Left lobe of liver (tissue), 2 donors: ENCODE results near the gene IDS. TPM values are rescaled to one million over a fixed set of nuclear protein-coding genes. Genes with fewer than 3 reads are reported as not detected.
"Not testable (repeated sequence)": the region's sequence is repeated elsewhere in the genome, so short reads cannot be mapped to it uniquely, and the experiment has no call there.

ENCODE experiments used
- ATAC-seq: fragments of 200-7000 bp; cut with Tn5 transposase; one replicate; pipeline ENCODE4 v1.9.1; 2020; ENCODE audit warnings: mild to moderate bottlenecking, moderate library complexity
- DNase-seq: peaks from one replicate; pipeline ENCODE4 v3.0.0-alpha.2; 2020; ENCODE audit warnings: low spot score
- total RNA-seq: library from RNA; stranded (reverse); gene quantifications from one replicate; pipeline ENCODE4 v1.2.1, GENCODE V29; 2021
- donor health status: DM: no; HTN: no; CAD: no; lungs with moderate emphysema.
- donor health status: DM: no; HTN: yes; CAD: no.

Gene IDS, protein sequence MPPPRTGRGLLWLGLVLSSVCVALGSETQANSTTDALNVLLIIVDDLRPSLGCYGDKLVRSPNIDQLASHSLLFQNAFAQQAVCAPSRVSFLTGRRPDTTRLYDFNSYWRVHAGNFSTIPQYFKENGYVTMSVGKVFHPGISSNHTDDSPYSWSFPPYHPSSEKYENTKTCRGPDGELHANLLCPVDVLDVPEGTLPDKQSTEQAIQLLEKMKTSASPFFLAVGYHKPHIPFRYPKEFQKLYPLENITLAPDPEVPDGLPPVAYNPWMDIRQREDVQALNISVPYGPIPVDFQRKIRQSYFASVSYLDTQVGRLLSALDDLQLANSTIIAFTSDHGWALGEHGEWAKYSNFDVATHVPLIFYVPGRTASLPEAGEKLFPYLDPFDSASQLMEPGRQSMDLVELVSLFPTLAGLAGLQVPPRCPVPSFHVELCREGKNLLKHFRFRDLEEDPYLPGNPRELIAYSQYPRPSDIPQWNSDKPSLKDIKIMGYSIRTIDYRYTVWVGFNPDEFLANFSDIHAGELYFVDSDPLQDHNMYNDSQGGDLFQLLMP
- 16.3 TPM for total RNA-seq

DNA sequence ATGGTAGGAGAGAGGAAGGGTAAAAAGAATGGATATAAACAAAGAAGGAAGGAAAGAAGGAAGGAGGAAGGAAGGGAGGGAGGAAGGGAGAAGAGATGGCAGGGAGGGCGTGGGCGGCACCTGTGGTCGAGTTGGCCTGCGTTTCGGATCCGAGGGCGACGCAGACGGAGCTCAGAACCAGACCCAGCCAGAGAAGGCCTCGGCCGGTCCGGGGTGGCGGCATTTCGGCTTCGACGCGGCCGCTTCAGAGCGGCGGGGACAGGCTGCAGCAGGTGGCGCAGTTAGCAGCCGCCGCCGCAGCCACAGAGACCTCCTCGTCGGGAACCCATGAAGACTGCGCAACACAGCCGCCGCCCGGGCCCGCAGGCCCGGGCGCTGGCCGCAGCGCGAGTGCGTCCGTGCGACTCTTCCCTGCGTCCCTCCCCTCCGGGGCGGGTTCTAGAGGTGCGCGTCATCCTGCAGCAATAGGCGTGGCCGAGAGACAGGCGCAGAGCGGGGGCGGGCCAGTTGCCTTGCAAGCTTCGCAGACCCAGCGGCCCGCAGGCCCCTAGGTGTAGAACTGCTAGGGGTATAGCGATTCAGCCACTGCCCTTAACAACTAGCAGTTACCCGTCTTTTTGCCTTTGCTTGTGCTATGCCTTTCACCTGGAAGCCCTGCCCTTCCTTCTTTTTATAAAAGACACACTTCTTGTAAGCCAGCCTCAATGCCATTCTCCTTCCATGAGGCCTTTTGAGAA, at the start of gene IDS:
TSS of gene IDS (minus strand) at position 392 of the 737 bp plus-strand sequence. CDS start at position 223, 169 bp downstream.
- peak; percentile 86 for DNase-seq
- ATAC-seq = peak; percentile 99

DNA sequence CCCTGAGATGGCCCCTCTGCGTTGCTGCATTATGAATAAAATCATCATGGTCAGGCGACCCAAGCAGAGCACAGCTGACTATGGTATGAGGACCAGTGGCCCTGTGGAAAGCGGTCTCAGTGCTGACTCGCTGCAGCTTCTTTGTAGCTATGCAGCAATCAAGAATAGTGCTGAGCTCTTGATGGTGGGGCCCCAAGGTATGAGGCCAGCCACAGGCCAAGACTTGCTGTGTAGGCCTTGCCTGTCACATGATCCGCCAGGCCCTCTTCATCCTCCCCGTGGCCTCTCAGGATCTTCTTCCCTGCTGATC, 46.8 kb upstream of the IDS start:
- not testable (repeated sequence) for DNase-seq, ATAC-seq

DNA sequence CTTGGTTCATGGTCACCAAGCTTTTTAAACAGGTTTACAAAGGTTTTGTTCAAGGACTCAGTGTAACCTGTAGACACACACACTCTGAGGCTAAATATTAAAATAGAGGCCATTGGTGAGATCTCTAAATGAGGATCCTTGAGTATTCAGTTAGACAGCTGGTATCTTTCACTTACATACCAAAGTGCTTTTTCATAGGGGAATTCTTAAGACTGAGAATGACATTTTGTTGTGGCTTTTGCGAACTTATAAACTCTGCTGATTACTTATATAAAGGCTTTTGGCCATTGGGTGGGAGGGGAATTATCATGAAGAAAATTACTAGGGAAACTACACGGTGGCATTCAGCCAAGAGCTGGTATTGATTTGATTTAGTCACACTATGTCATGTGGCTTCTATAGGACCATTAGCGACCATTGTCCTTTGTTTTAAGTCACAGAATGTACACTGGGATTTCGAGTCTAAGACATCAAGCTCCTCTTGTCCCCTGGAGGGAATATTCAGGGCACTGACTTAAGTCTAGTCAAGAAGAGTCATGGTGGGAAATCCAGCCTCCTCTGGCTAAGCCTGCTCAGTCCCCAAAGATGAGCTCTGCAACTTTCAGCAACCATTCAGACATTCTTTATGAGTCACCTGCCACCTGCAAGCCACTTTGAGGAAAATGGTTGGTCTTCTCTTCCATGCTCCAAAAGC, 46.3 kb upstream of the IDS start:
- not testable (repeated sequence) for ATAC-seq, DNase-seq

DNA sequence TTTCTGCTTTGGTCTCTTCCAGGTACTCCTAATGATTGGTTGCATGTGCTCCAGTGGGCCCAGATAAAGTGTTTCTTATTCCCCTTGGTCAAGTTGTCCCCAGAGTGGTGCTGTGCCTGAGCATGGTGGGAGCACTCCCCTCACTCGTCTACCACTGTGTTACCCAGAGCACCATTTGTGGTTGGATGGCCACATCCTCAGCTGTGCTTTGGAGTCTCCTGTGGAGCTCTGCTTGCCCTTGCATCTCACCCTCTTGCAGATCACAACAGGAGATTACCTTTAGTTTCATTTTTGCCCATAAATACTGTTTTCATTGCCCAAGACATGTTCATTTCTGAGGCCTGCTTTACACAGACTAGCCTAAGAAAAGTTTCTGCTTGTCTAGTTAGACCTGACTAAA, 45.3 kb upstream of the IDS start:
- DNase-seq, ATAC-seq: not testable (repeated sequence)

DNA sequence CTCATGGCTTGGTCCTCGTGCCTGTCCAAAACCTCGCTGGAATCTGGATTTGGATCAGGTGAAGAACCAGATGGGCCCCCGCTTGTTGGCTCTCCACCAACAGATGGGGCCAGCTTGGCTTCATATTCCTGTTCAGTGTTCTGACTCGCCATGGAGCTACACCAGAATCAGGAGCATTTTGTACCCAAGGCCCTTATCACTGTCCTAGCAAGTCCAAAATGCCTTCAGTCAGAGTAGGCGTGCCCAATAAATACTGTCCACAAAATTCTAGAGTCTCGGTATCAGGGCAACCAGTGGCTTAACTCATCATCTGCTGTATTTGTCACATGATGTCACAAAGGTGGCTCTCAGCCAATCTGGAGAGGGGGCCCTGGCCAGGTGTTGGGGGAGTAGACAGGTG, 44.6 kb upstream of the IDS start, which contains the start of gene HSFX3:
TSS of gene HSFX3 (minus strand) at position 224 of the 400 bp plus-strand sequence. CDS start at position 152, 72 bp downstream.
- ATAC-seq, DNase-seq: not testable (repeated sequence)

DNA sequence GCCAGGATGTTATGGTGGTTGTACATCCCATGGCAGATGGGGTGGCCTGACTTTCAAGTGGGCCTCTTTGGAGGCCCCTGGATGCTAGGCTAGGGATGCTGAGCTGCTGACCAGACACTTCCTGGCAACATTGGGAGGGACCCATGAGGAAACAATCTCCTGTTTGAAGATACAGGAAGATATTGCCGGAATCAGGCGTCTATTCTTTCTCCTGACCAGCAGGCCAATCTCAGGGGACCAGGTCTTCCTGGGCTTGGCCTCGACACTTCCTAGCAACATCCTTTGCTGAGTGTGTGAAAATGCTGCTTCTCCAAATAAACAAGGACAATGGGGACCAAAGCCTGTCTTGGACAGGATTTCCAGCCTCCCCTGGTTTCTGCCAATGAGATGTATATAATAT, 42.7 kb upstream of the IDS start:
- not testable (repeated sequence) for ATAC-seq

DNA sequence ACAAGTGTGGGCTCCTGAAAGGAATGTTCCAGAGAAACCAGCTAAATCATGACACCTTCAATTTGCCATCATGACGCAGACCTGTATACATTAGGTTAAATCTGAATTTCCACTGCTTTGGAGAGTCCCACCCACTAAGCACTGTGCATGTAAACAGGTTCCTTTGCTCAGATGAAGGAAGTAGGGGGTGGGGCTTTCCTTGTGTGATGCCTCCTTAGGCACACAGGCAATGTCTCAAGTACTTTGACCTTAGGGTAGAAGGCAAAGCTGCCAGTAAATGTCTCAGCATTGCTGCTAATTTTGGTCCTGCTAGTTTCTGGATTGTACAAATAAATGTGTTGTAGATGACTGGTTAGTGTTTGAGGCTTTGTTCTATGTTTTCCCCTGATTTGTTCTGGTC, 41.9 kb upstream of the IDS start:
- not testable (repeated sequence) for ATAC-seq, DNase-seq

More for the DNA sequence above, 42.7 kb upstream of the IDS start:
- not testable (repeated sequence) for DNase-seq

DNA sequence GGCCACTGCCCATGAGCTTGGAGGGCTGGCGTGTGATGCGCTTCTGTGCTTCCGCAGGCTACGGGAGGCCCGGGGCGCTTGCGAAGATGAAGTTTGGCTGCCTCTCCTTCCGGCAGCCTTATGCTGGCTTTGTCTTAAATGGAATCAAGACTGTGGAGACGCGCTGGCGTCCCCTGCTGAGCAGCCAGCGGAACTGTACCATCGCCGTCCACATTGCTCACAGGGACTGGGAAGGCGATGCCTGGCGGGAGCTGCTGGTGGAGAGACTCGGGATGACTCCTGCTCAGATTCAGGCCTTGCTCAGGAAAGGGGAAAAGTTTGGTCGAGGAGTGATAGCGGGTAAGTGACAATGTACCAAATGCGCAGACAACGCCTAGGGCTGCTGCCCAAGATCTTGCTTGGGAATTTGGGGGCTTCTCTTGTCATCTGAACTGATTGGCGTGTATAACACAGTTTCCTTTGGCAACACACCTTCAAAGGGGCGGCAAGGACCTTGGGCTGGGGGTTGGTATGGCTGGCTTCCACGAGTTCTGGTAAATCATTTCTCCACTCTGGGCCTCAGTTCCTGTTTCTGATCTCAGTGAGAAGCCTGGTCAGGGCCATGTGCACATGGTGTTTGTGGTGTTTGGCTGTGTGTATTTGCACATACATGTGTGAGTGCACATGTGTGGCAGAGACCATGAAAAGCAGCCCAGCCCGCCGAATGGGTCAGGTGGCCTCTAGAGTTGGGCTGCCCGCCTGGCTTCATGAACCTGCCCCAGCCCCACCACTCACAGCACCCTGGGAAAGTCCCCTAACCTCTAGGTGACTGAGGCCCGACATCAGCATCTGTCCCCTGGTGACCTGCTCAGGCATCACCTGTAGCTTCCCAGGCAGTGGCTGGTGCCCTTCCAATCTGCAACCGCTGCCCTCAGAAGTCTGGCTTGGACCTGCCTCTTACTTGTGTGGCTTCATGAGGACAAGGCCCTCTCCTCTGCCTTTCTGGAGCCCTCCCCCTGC, 40.7 kb upstream of the IDS start:
- DNase-seq, ATAC-seq: not testable (repeated sequence)

DNA sequence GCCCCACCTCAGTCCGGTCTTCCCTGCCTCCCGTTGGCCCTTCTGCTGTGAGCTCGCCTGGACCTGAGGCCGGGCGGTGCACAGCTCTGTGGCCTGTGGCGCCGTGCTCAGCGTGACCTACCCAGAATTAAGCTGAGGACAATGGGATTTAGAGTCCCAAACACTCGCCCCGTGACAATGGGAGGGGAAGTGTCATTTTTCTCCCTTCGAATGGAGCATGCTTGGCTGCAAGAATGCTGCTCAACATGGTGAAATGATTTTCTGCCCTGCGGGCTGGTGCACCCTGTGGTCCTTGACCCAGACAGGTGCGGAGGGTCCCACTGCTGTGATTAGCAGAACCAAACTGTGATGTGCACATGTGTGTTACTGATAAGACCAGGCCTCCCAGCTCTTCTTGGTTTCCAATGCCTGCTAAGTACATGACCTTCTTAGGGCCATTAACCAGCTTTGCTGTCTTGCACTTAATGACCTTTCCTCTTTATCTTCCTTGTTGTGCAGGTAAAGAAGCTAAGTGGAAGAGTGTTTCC, 36.5 kb upstream of the IDS start:
- DNase-seq (no peak), ATAC-seq (no peak)

DNA sequence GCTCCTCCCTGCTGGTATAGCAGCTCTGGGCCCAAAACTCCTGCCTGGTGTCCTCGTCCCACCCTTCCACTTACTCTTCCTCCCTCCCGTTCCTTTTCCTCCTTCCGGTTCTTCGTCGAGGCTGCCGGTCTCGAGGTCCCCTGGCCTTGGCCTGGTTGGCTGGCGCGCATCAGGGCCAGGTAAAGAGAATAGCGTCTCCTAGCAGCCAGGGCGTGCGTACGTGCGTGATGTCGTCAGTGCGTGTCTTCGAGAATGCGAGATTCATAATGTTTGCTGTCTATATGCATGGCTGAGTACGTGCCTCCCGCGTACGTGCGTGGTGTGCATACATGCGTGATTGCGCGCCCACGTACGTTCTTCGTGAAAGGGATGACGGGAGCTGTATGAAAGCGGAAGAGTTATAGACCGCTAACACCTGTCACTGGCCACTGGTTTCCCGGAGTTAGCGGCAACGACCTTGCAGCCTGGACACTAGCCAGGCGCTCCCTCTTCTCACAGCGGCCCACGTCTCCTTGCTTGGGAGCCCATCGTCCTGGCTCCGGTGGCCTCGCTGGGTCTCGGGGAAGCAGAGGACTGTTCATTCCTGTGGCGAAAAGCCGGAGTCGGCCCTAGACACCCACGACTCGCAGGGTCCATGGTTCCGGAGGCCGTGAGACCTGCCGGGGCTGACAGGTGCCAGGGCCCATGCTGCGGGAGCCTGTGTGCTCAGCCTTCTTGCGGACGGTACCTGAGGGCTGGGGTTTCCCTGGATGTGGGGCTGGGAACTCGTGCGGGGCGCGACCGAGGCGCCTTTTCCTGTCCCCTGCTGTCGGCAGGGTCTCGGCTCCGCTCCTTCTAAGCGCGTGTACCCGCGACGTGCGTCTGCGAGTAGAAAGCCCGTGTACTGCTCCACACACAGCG, 35.8 kb upstream of the IDS start, which contains the start of gene EOLA1:
TSS of gene EOLA1 (plus strand) at position 392 of the 900 bp plus-strand sequence. CDS start 4,619 bp downstream, outside the sequence.
- peak; percentile 87 for DNase-seq
- peak; percentile 56 for ATAC-seq

DNA sequence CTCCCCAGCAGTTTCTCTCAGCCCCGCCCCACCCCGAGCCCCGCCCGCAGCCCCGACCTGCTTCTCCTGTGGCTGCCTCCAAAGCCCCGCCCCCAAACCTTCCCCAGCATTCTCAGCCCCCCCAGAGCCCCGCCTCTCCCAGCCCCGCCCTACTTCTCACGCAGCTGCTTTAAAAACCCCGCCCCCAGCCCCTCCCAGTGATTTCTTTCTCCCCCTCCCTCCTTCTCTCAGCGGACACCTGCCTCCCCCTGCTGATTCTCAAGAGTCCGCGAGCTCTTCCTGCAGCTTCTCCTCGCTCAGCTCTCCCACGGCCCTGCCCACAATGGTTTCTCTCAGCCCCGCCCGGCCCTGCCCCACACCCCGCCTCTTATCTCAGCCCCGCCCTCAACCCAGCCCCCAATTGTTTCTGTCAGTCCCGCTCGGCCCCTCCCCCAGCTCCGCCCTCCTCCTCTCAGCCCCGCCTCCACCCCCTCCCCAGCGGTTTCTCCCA, 35.1 kb upstream of the IDS start:
- ATAC-seq (peak; percentile 77), DNase-seq (peak; percentile 86)

DNA sequence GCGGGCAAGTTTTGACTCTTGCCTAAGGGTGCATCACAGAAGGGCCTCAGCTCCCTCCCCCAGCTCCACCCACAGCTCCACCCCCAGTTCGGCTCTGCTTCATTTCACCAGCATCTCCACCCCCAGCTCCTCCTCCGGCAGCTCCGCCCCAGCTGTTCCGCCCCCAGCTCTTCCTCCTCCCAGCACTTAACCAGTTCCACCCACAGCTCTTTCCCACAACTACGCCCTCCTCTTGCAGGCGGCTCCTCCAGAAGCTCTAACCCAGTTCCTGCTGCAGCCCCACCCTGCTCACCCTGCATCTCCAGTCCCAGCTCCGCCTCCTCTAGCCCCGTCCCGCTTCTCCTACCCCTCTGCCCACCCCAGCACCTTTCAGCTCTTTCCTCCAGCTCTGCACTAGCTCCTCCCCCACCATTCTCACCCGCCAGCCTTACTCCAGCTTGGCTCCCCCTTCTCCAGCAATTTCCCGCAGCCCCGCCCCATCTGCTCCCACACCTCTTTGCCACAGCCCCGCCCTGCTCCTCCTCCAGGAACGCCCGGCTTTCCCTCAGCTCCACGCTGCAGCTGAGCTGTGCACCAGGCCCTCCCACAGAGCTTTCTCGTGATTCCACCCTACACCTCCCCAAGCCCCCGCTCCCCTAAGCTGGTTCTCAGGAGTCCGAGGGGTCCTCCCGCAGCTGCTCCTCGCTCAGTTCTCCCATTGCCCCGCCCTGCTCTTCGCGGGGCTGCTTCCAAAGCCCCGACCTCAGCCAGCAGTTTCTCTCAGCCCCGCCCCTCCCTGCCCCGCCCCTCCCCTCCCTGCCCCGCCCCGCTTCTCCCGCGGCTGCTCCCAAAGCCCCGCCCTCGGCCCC, 34.4 kb upstream of the IDS start:
- ATAC-seq (peak; percentile 66), DNase-seq (peak; percentile 82)

DNA sequence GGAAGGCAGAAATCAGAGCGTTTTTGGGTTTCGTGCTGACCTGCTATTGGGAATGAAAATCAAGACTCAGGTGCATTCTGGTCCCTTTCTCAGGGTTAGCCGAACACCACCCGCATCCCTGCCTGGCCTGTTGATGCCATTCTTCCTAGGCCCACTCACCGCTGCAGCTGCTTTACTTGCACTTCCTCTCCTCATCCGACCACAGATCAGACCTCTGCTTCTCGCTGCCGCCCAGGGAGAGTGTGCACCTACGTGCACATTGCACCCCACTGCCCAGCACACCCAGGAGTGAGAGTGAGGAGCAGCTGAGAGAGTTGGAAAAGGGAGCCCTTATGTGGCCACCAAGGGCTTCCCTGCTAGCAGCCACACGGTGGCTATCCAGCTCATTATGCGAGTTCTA, 32.4 kb upstream of the IDS start:
- DNase-seq, ATAC-seq: not testable (repeated sequence)

DNA sequence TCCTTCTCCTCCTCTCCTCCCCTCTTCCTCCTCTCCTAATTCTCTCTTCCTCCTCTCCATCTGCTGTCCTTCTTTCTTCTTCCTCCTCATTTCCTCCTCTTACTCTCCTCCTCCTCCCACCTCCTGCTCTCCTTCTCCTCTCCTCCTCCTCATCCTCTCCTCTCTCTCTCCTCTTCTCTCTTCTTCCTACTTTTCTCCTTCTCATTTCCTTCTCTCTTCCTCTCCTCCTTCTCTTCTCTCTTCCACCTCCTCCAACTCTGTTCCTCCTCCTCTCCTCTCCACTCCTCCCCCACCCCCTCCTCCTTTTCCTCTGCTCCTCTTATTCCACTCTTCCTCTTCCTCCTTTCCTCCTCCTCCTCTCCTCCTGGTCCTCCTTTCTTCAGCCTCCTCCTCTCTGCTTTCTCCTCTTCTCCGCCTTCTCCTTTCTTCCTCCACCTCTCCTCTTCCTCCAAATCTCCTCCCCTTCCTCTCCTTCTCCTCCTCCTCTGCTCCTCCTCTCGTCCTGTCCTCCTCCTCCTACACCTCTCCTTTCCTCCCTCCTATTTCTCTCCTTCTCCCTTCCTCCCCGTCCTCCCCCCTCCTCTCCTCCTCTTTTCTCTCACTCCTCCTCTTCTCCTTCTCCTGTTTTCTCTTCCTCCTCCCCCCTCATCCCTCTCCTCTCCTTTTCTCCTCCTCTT, 30.0 kb upstream of the IDS start:
- DNase-seq, ATAC-seq: not testable (repeated sequence)

DNA sequence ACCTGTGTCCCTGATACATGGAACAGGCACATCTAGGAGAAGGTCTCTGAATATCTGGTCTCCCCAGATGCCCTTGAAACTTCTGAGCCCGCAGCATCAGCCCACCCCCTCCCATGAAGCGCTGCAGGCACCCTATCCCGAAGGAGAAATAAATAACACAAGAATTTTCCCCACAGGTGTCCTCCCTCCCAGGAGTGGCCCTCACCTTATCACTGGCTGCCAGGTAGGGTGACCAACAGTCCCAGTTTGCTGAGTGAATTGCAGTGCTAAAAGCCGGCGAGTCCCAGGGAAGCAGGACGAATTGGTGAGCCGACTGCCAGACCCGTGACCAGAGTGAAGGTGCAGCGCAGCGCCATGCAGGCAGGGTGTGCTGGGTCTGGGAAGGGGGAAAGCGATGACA, 28.9 kb upstream of the IDS start:
- not testable (repeated sequence) for DNase-seq, ATAC-seq

DNA sequence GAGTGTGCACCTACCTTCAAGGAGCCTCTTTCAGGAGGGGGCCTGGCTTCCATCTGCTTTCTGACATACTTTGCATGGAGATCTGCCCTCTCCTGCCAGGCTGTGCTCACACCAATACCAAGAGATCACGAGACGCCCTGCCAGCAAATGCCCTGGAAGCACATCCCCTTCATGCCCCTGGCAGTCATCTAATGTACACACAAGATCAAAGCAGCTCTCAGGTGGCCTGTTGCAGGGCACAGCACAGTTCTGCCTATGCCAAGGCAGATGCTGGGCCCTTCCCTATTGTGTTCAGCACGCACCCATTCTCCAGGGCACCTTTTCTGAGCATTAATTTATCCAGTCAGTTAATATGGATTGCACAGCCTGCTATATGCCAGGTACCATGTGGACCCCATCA, 27.8 kb upstream of the IDS start:
- not testable (repeated sequence) for ATAC-seq, DNase-seq
